Endothelial cell of umbilical vein (primary cell): ENCODE measurements around the gene ELK3. TPM values are rescaled to one million over a fixed set of nuclear protein-coding genes. Genes with fewer than 3 reads are reported as not detected.

Experiments used
- BruUV-seq: library from RNA; stranded (reverse); fragments of 400-500 nt; replicated peaks from 2 replicates; lab custom pipeline; 2021; lab: Mats Ljungman, UMichigan
- CTCF ChIA-PET: fragments of 300-600, 350-600 bp; sonication (Branson Sonifier 250); formaldehyde crosslinking; loops from one replicate; lab custom pipeline; 2021; ENCODE audit warnings: antibody characterized with exemption, inconsistent platforms; lab: Charles Lee
- POLR2A ChIA-PET: fragments of 300-600, 350-600 bp; sonication (Branson Sonifier 250); formaldehyde crosslinking; loops from one replicate; lab custom pipeline; 2021; ENCODE audit warnings: antibody characterized with exemption, inconsistent platforms; lab: Charles Lee
- DNase-seq: peaks from one replicate; pipeline ENCODE4 v3.0.0-alpha.2; 2011; ENCODE audit warnings: low read depth, low spot score
- FAIRE-seq: peaks from 2 replicates; lab custom pipeline; 2011; peaks lifted over from hg19 to GRCh38; lab: Jason Lieb, UNC
- H2AFZ ChIP-seq: 2 replicates; pipeline ENCODE4 v1.6.0; 2012; ENCODE audit warnings: low read depth, low read length, control low read depth, inconsistent platforms
- H3K27ac ChIP-seq: 2 replicates; pipeline ENCODE4 v1.5.1; 2011; ENCODE audit warnings: low read depth, mild to moderate bottlenecking, control low read depth, low read length, moderate library complexity; ENCODE audit not compliant: insufficient read depth
- H3K27me3 ChIP-seq, 2 experiments: 2 replicates each; pipeline versions ENCODE4 v1.6.0 to v1.6.1; 2011; ENCODE audit warnings: low read length in 2 of 2, mixed read lengths in 1 of 2; ENCODE audit not compliant: control insufficient read depth in 2 of 2, insufficient read depth in 2 of 2
- H3K36me3 ChIP-seq, 2 experiments: 2 replicates in 1 of 2; 3 replicates in 1 of 2; pipeline ENCODE4 v1.5.1; 2011; ENCODE audit warnings: low read length in 2 of 2, mild to moderate bottlenecking in 1 of 2, moderate library complexity in 1 of 2; ENCODE audit not compliant: control insufficient read depth in 2 of 2, insufficient read depth in 2 of 2; ENCODE audit errors: extremely low read depth in 1 of 2
- H3K4me1 ChIP-seq: 3 replicates; pipeline ENCODE4 v1.5.1; 2011; ENCODE audit warnings: mild to moderate bottlenecking, low read length; ENCODE audit not compliant: control insufficient read depth, insufficient read depth; ENCODE audit errors: extremely low read depth
- H3K4me2 ChIP-seq: 2 replicates; pipeline ENCODE4 v1.6.1; 2011; ENCODE audit warnings: low read length, control low read depth, mixed read lengths; ENCODE audit not compliant: insufficient read depth
- H3K4me3 ChIP-seq, 3 experiments: fragments of 200-600 bp in 1 of 3; sonication (generic), shearing (Covaris generic) in 1 of 3; replicated peaks in 1 of 3; 2 replicates each; pipeline ENCODE4 v1.5.1; 2011 to 2016; ENCODE audit warnings: control low read depth in 3 of 3, low read length in 3 of 3, mild to moderate bottlenecking in 2 of 3, inconsistent platforms in 1 of 3, low read depth in 1 of 3, moderate library complexity in 1 of 3; ENCODE audit not compliant: insufficient read depth in 1 of 3
- H3K79me2 ChIP-seq: 2 replicates; pipeline ENCODE4 v1.6.0; 2012; ENCODE audit warnings: low read length, inconsistent platforms; ENCODE audit not compliant: control insufficient read depth, insufficient read depth
- H3K9ac ChIP-seq: replicated peaks from 2 replicates; pipeline ENCODE3; 2011; ENCODE audit warnings: low read length, control low read depth; ENCODE audit not compliant: insufficient read depth; ENCODE audit errors: extremely low read depth
- H3K9me1 ChIP-seq: replicated peaks from 3 replicates; pipeline ENCODE4 v1.6.0; 2011; ENCODE audit warnings: mild to moderate bottlenecking, low read length; ENCODE audit not compliant: control insufficient read depth, insufficient read depth; ENCODE audit errors: extremely low read depth
- H3K9me3 ChIP-seq: replicated peaks from 2 replicates; pipeline ENCODE4 v1.5.1; 2012; ENCODE audit warnings: low read length, inconsistent platforms; ENCODE audit not compliant: control insufficient read depth, insufficient read depth
- H4K20me1 ChIP-seq: replicated peaks from 2 replicates; pipeline ENCODE3; 2011; ENCODE audit warnings: mild to moderate bottlenecking, low read length; ENCODE audit not compliant: control insufficient read depth, insufficient read depth; ENCODE audit errors: extremely low read depth
- CTCF ChIP-seq, 2 donors: IDR thresholded peaks; 1 replicate in 1 of 2; 2 replicates in 1 of 2; pipeline ENCODE4 v1.5.1; 2011; ENCODE audit warnings: low read length in 2 of 2, mild to moderate bottlenecking in 2 of 2, moderate library complexity in 2 of 2, control low read depth in 1 of 2, inconsistent platforms in 1 of 2, low read depth in 1 of 2; ENCODE audit not compliant: insufficient read depth in 1 of 2; ENCODE audit errors: extremely low read depth in 1 of 2
- EZH2 ChIP-seq: IDR thresholded peaks from 2 replicates; pipeline ENCODE4 v1.6.1; 2012; ENCODE audit warnings: borderline replicate concordance, low read depth, mild to moderate bottlenecking, moderate library complexity, low read length, inconsistent platforms; ENCODE audit not compliant: severe bottlenecking
- FOS ChIP-seq: IDR thresholded peaks from 2 replicates; pipeline ENCODE4 v1.6.1; 2011; ENCODE audit warnings: mild to moderate bottlenecking, low read length, moderate library complexity, borderline replicate concordance; ENCODE audit not compliant: insufficient read depth
- GATA2 ChIP-seq: IDR thresholded peaks from 2 replicates; pipeline ENCODE4 v1.7.0; 2011; ENCODE audit warnings: low read depth, mild to moderate bottlenecking, moderate library complexity, mixed read lengths, low read length; ENCODE audit not compliant: insufficient read length, insufficient read depth
- JUN ChIP-seq: IDR thresholded peaks from 2 replicates; pipeline ENCODE4 v1.6.1; 2011; ENCODE audit warnings: borderline replicate concordance, low read depth; ENCODE audit not compliant: insufficient read length, insufficient read depth
- MYC ChIP-seq: IDR thresholded peaks from one replicate; pipeline ENCODE4 v1.6.1; 2011; ENCODE audit warnings: mild to moderate bottlenecking, low read depth, low read length
- POLR2A ChIP-seq: IDR thresholded peaks from 2 replicates; pipeline ENCODE4 v1.6.1; 2012; ENCODE audit warnings: low read depth, mild to moderate bottlenecking, control low read depth, low read length
- POLR2AphosphoS5 ChIP-seq: IDR thresholded peaks from 2 replicates; pipeline ENCODE4 v1.6.1; 2012; ENCODE audit warnings: low read depth, mild to moderate bottlenecking, control low read depth, low read length, moderate library complexity; ENCODE audit not compliant: insufficient read depth
- dilution Hi-C: fragments of 300-500 bp; cut with MboI; formaldehyde crosslinking; loops from one replicate; pipeline ENCODE4 v1.15.0; 2019; ENCODE audit warnings: low sequenced_read_pairs; ENCODE audit not compliant: extremely low pct_ligation_motif_present
- intact Hi-C: fragments of 100-400 bp; cut with micrococcal nuclease; formaldehyde crosslinking; loops from one replicate; pipeline ENCODE4 v1.10.0; 2022
- polyA plus RNA-seq, 4 experiments: library from polyadenylated mRNA; depleted of rRNA in 3 of 4; stranded (reverse) in 3 of 4; unstranded in 1 of 4; fragments of >200 nt; gene quantifications; 2 replicates each; pipeline versions ENCODE4 v1.2.1 to v1.2.3, GENCODE V29; 2011 to 2012; ENCODE audit warnings: missing spikeins in 1 of 4
- total RNA-seq: library from RNA; stranded (reverse); gene quantifications from 2 replicates; pipeline ENCODE4 v1.2.3, GENCODE V29; 2021
- TF ChIP-seq, protein P1 (sequence below): IDR thresholded peaks from 2 replicates; pipeline ENCODE4 v1.6.1; 2011; ENCODE audit not compliant: insufficient read depth, insufficient read length

The ELK3 gene
- total and polyA plus RNA-seq, 2 donors (not counting 3 experiments of a cell fraction or from before 2014, with no cell fraction given) = 64.8 to 132 TPM

- Histone ChIP-seq H2AFZ (no peak overlapping the region), H4K20me1 (no peaks in the 10 kb centered on the region), H3K79me2 (no peaks in the 10 kb centered on the region), H3K4me1 (peaks cover 32% of the 10 kb centered on the region), H3K36me3 (no peaks in the 10 kb centered on the region), H3K9me1 (no peaks in the 10 kb centered on the region), H3K27me3 (no peaks in the 10 kb centered on the region), H3K4me2 (no peak overlapping the region), H3K27ac (no peak overlapping the region), H3K4me3 (no peak overlapping the region), H3K9me3 (no peaks in the 10 kb centered on the region), H3K9ac (no peak overlapping the region)
- TF ChIP-seq, protein P1, sequence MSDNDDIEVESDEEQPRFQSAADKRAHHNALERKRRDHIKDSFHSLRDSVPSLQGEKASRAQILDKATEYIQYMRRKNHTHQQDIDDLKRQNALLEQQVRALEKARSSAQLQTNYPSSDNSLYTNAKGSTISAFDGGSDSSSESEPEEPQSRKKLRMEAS = no peak
- TF ChIP-seq JUN (no peak), FOS (no peak), POLR2A (no peak), EZH2 (no peak), GATA2 (no peak), MYC (no peak), CTCF (IDR thresholded peaks at IDR 0.05; ENCODE audit: extremely low read depth in 1 of 2, insufficient read depth in 1 of 2, low read depth in 1 of 2, low read length in 2 of 2) (no peak), POLR2AphosphoS5 (no peak)
- dilution Hi-C loops = no loop called here
- DNase-seq (no peak), FAIRE-seq (no peak)
- CTCF ChIA-PET = interaction anchor here (1.5 kb wide), 1 partner anchor 39 kb away, joined by 3 read pairs; no protein-coding TSS in a partner anchor
- BruUV-seq = no TSS peak
- POLR2A ChIA-PET = interaction anchor here (0.6 kb wide), 1 partner anchor 1127 kb away, joined by 5 read pairs; no protein-coding TSS in a partner anchor
- intact Hi-C loops = no loop called here
Observed at GRCh38 chr12:96171905-96172304, 22.3 kb upstream of the ELK3 start.
